Omental fat pad (tissue), 4 donors: Measurements from ENCODE around the gene ISCA2. TPM values are rescaled to one million over a fixed set of nuclear protein-coding genes. Genes with fewer than 3 reads are reported as not detected.

Experiments used
- ATAC-seq: fragments of 150-250 bp; one replicate; pipeline ENCODE4 v1.9.1; 2016; ENCODE audit warnings: mild to moderate bottlenecking, moderate library complexity; ENCODE audit not compliant: low FRiP score
- DNase-seq: peaks from one replicate; pipeline ENCODE4 v3.0.0-alpha.2; 2019; ENCODE audit warnings: low spot score
- CTCF ChIP-seq, 3 donors: fragments of 450-650 bp; IDR thresholded peaks; one replicate each; pipeline ENCODE4 v1.5.1; 2016 to 2017; ENCODE audit warnings: antibody characterized with exemption in 3 of 3, mild to moderate bottlenecking in 3 of 3, moderate library complexity in 2 of 3
- total RNA-seq, 4 donors: library from RNA; depleted of rRNA; stranded (reverse); fragments of >200 nt; gene quantifications; one replicate each; pipeline ENCODE4 v1.1.0, GENCODE V29; 2016

The ISCA2 gene
- total RNA-seq, 4 donors from 2014 or later = 7.0 to 11.2 (median 9.2) TPM

- DNase-seq (no peak), ATAC-seq (no peak)
- no peak for TF ChIP-seq CTCF (IDR thresholded peaks at IDR 0.05)
Measured at GRCh38 chr14:74527736-74528280, 34.2 kb downstream of the ISCA2 start.

DNA sequence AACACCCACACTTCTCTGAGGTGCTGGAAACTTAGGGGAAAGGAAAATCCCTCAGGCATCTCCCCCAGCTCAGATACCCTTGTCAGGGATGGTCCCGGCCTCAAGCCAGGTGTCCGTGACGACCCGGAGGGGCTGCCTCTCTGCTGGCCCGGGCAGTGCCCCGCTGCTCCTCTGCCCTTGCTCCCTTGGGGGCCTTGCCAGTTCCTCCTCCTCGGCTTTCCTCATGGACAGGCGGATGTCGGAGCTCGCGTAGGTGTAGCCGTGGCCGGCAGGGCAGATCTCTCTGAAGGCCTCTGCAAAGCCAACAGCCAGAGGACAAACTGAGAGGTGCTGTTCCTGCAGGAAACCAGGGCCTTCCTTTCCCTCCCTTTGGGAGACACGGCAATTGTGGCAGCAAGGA is 34.8 kb downstream of the ISCA2 start:
- TF ChIP-seq CTCF (IDR thresholded peaks at IDR 0.05) = no peak
- DNase-seq = no peak
- ATAC-seq = no peak

DNA sequence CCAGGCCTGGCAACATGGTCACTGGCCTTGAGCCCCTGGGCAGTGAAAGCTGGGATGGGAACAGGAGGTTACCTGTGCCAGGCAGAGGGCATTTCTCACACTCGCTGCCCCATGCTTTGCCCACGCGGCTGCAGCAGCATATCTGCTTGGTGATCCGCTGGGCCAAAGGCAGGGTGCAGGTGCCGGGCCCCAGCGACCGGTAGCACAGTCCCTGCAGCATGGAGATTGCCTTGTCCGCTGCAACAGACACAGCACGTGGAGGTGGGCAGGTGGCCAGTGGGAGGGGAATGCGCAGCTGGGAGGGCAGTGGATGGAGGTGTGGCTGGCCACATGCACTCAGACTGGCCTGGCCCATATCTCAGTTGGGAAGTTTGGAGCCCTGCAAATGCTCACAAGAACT is 35.3 kb downstream of the ISCA2 start:
- no peak for ATAC-seq
- no peak for DNase-seq
- TF ChIP-seq CTCF (IDR thresholded peaks at IDR 0.05) = no peak

- ATAC-seq = no peak
- no peak for DNase-seq
- no peak for TF ChIP-seq CTCF (IDR thresholded peaks at IDR 0.05)
Measured at GRCh38 chr14:74531006-74531405, 37.4 kb downstream of the ISCA2 start.

- no peak for DNase-seq
- TF ChIP-seq CTCF (IDR thresholded peaks at IDR 0.05) = no peak
- ATAC-seq = peak; percentile 25
Measured at GRCh38 chr14:74531467-74531866, 37.9 kb downstream of the ISCA2 start.

GRCh38 chr14:74532246-74532645 is 38.7 kb downstream of the ISCA2 start:
- no peak for TF ChIP-seq CTCF (IDR thresholded peaks at IDR 0.05)
- DNase-seq = no peak
- no peak for ATAC-seq

DNA sequence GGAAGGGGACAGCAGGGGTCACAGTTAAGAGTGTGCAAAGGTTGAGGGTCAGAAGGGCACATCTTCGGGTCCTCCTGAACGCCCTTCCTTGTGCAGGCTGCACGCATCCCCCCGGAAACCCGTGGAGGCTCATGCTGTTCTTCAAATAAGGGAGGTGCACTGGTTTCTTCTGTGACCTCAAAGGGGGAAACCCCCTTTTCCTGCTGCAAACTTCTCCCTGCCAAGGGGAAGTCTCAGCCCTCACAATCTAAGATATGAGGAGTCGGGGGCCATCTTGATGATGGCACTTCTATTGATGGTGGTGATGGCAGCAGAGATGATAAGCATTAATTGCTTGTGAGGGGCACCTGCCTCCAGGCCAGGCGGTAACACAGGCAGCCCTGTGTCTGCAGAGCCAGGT is 40.0 kb downstream of the ISCA2 start:
- no peak for ATAC-seq
- TF ChIP-seq CTCF (IDR thresholded peaks at IDR 0.05) = no peak
- DNase-seq = no peak
